Measurements from ENCODE around the gene DHX15.
A peak's percentile ranks its signal among the peaks of the same experiment; 100 is the strongest.
"Not testable (repeated sequence)": the region's sequence is repeated elsewhere in the genome, so short reads cannot be mapped to it uniquely, and the experiment has no call there.

DHX15 gene

GRCh38 chr4:24544208-24544988 lies 40.0 kb downstream of the DHX15 start:
- DNase-seq = no peak

- DNase-seq = no peak
Observed at GRCh38 chr4:24537025-24537424, 47.3 kb downstream of the DHX15 start.

GRCh38 chr4:24535399-24535798 lies 49.0 kb downstream of the DHX15 start:
- DNase-seq = no peak

- DNase-seq = no peak
Observed at GRCh38 chr4:24533364-24533763, 51.0 kb downstream of the DHX15 start.

- no peak for DNase-seq
Observed at GRCh38 chr4:24529555-24529954, 54.8 kb downstream of the DHX15 start.

GRCh38 chr4:24527371-24527770 lies 57.0 kb downstream of the DHX15 start:
- DNase-seq = no peak

GRCh38 chr4:24521544-24521943 lies 62.8 kb downstream of the DHX15 start:
- no peak for DNase-seq

GRCh38 chr4:24519649-24520048 lies 64.7 kb downstream of the DHX15 start:
- no peak for DNase-seq

- no peak for DNase-seq
Observed at GRCh38 chr4:24517676-24518075, 66.7 kb downstream of the DHX15 start.

- no peak for DNase-seq
Observed at GRCh38 chr4:24516926-24517325, 67.4 kb downstream of the DHX15 start.

- DNase-seq = no peak
Observed at GRCh38 chr4:24515698-24516097, 68.7 kb downstream of the DHX15 start.

GRCh38 chr4:24514808-24515207 lies 69.5 kb downstream of the DHX15 start:
- DNase-seq = no peak

GRCh38 chr4:24513718-24514117 lies 70.6 kb downstream of the DHX15 start:
- DNase-seq = no peak

GRCh38 chr4:24511371-24512063 lies 72.8 kb downstream of the DHX15 start:
- DNase-seq = no peak

GRCh38 chr4:24510091-24510490 lies 74.3 kb downstream of the DHX15 start:
- no peak for DNase-seq

- no peak for DNase-seq
Observed at GRCh38 chr4:24508541-24508940, 75.8 kb downstream of the DHX15 start.

- DNase-seq = no peak
Observed at GRCh38 chr4:24507439-24507838, 76.9 kb downstream of the DHX15 start.

GRCh38 chr4:24503090-24503489 lies 81.3 kb downstream of the DHX15 start:
- DNase-seq = not testable (repeated sequence)

- no peak for DNase-seq
Observed at GRCh38 chr4:24497221-24497620, 87.1 kb downstream of the DHX15 start.

- DNase-seq = no peak
Observed at GRCh38 chr4:24496597-24496996, 87.8 kb downstream of the DHX15 start.

GRCh38 chr4:24495388-24495787 lies 89.0 kb downstream of the DHX15 start:
- no peak for DNase-seq

- DNase-seq = no peak
Observed at GRCh38 chr4:24489870-24490269, 94.5 kb downstream of the DHX15 start.

GRCh38 chr4:24488399-24489164 lies 95.8 kb downstream of the DHX15 start:
- peak; percentile 48 for DNase-seq

GRCh38 chr4:24482871-24483270 lies 101.5 kb downstream of the DHX15 start:
- DNase-seq = no peak
